Measurements from ENCODE around the gene RHOXF2. TPM values are rescaled to one million over a fixed set of nuclear protein-coding genes. Genes with fewer than 3 reads are reported as not detected.
A peak's percentile ranks its signal among the peaks of the same experiment; 100 is the strongest.
"Not testable (repeated sequence)": the region's sequence is repeated elsewhere in the genome, so short reads cannot be mapped to it uniquely, and the experiment has no call there.

RHOXF2 gene
- polyA plus RNA-seq, 1 donor (not counting 4 experiments of a cell fraction or from before 2014, with no cell fraction given): not detected

DNA sequence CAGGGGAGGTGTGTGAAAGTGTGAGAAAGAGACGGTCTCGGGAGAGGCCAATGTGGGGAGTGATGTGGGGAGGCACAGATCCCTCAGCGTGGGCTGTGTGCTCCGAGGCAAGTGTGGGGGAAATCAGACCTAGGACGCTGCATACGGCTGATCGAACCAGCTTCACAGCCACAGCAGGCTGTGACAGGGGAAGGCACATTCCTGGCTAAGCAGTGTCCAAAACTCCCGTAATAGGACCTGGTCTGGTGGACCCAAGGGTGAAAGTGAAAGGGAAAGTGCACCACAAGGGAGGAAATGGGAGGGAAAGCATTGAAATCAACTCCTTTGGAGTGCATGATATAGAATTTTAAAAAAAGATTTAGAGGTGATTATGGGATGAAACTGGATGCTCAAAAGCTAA, 10.9 kb upstream of the RHOXF2 start:
- no peak overlapping the region for H3K4me3 ChIP-seq (ENCODE audit: control insufficient read depth in 2 of 3, extremely low read depth in 1 of 3, insufficient read depth in 2 of 3, low read depth in 1 of 3, low read length in 3 of 3)
- H3K36me3 ChIP-seq (ENCODE audit: control insufficient read depth in 2 of 2, extremely low read depth in 1 of 2, insufficient read depth in 2 of 2, low read length in 2 of 2): no peaks in the 10 kb centered on the region
- H3K9me3 ChIP-seq (ENCODE audit: control insufficient read depth, low read depth, low read length): peaks cover 6% of the 10 kb centered on the region
- no peak for TF ChIP-seq EZH2 (IDR thresholded peaks at IDR 0.05; ENCODE audit: low read length)
- TF ChIP-seq, protein P1, sequence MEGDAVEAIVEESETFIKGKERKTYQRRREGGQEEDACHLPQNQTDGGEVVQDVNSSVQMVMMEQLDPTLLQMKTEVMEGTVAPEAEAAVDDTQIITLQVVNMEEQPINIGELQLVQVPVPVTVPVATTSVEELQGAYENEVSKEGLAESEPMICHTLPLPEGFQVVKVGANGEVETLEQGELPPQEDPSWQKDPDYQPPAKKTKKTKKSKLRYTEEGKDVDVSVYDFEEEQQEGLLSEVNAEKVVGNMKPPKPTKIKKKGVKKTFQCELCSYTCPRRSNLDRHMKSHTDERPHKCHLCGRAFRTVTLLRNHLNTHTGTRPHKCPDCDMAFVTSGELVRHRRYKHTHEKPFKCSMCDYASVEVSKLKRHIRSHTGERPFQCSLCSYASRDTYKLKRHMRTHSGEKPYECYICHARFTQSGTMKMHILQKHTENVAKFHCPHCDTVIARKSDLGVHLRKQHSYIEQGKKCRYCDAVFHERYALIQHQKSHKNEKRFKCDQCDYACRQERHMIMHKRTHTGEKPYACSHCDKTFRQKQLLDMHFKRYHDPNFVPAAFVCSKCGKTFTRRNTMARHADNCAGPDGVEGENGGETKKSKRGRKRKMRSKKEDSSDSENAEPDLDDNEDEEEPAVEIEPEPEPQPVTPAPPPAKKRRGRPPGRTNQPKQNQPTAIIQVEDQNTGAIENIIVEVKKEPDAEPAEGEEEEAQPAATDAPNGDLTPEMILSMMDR (optimal IDR thresholded peaks at IDR 0.05 in 1 of 3, IDR thresholded peaks at IDR 0.05 in 1 of 3, conservative IDR thresholded peaks at IDR 0.05 in 1 of 3; ENCODE audit: extremely low read depth in 1 of 3, insufficient read depth in 2 of 3, low read length in 3 of 3): no peak
- no peak for DNase-seq (ENCODE audit: low read depth, low spot score)
- no peaks in the 10 kb centered on the region for H3K79me2 ChIP-seq (ENCODE audit: control insufficient read depth, insufficient read depth, low read length)
- H3K27me3 ChIP-seq (ENCODE audit: control insufficient read depth, extremely low read depth, insufficient read depth, low read length): no peaks in the 10 kb centered on the region
- H3K4me1 ChIP-seq (ENCODE audit: control insufficient read depth, extremely low read depth, insufficient read depth, low read length): no peaks in the 10 kb centered on the region
- no peak overlapping the region for H2AFZ ChIP-seq (ENCODE audit: control insufficient read depth, low read length)
- H3K9ac ChIP-seq (ENCODE audit: control insufficient read depth, extremely low read depth, insufficient read depth, low read length): no peak overlapping the region
- H3K9me1 ChIP-seq (ENCODE audit: control insufficient read depth, extremely low read depth, insufficient read depth, low read length): no peaks in the 10 kb centered on the region
- no peak overlapping the region for H3K27ac ChIP-seq (ENCODE audit: control insufficient read depth, insufficient read depth, low read length)
- no peak overlapping the region for H3K4me2 ChIP-seq (ENCODE audit: control insufficient read depth, extremely low read depth, insufficient read depth, low read depth, low read length)
- FAIRE-seq: no peak
- no peaks in the 10 kb centered on the region for H4K20me1 ChIP-seq (ENCODE audit: control insufficient read depth, extremely low read depth, insufficient read depth, low read length)
- dilution Hi-C loops (cut with MboI; ENCODE audit: extremely low pct_ligation_motif_present, low sequenced_read_pairs): no loop called here

DNA sequence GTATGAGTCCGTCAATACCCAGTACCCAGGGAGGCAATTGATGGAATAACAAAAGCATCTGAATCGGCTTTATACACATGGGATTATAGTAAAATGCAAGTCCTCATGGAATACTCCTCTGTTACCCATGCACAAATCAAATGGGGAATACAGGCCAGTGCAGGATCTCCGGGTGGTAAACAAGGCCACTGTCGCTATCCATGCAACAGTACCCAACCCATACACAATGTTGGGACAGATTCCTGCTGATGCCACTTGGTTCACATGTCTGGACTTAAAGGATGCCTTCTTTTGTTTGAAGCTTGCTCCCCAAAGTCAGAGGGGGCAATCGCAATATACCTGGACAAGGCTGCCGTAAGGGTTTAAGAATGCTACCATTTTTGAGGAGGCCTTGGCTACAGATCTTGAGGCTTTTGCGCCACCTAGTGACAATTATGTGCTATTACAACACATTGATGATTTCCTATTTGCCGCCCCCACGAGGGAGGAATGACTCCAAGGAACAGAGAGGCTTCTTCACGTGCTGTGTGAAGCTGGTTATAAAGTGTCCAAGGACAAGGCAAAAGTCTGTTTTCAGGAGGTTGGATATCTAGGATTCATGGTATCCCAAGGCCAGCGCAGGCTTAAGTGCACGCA, 8.2 kb upstream of the RHOXF2 start:
- H3K9me1 ChIP-seq (ENCODE audit: control insufficient read depth, extremely low read depth, insufficient read depth, low read length); H3K4me1 ChIP-seq (ENCODE audit: control insufficient read depth, extremely low read depth, insufficient read depth, low read length); H3K4me3 ChIP-seq (ENCODE audit: control insufficient read depth in 2 of 3, extremely low read depth in 1 of 3, insufficient read depth in 2 of 3, low read depth in 1 of 3, low read length in 3 of 3); H3K4me2 ChIP-seq (ENCODE audit: control insufficient read depth, extremely low read depth, insufficient read depth, low read depth, low read length); H3K9me3 ChIP-seq (ENCODE audit: control insufficient read depth, low read depth, low read length); H4K20me1 ChIP-seq (ENCODE audit: control insufficient read depth, extremely low read depth, insufficient read depth, low read length); H3K9ac ChIP-seq (ENCODE audit: control insufficient read depth, extremely low read depth, insufficient read depth, low read length); DNase-seq (ENCODE audit: low read depth, low spot score); H3K36me3 ChIP-seq (ENCODE audit: control insufficient read depth in 2 of 2, extremely low read depth in 1 of 2, insufficient read depth in 2 of 2, low read length in 2 of 2); H3K27me3 ChIP-seq (ENCODE audit: control insufficient read depth, extremely low read depth, insufficient read depth, low read length); dilution Hi-C loops (cut with MboI; ENCODE audit: extremely low pct_ligation_motif_present, low sequenced_read_pairs); H2AFZ ChIP-seq (ENCODE audit: control insufficient read depth, low read length); H3K27ac ChIP-seq (ENCODE audit: control insufficient read depth, insufficient read depth, low read length); H3K79me2 ChIP-seq (ENCODE audit: control insufficient read depth, insufficient read depth, low read length): not testable (repeated sequence)
- FAIRE-seq: peak; percentile 74

DNA sequence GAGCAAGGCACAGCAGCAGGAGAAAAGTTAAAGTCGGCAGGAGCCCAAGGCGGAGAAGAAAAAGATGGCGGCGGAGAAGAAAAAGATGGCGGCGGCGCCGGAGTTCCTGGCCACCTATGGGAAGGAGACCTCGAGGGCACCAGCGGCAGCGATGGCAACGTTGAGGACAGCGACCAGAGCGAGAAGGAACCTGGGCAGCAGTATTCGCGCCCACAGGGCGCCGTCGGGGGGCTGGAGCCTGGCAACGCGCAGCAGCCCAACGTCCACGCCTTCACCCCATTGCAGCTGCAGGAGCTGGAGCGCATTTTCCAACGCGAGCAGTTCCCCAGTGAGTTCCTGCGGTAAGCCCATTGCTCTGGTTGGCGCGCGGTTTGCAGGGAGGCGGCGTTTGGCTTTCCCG, 673 bp downstream of the RHOXF2 start:
- H3K4me1 ChIP-seq (ENCODE audit: control insufficient read depth, extremely low read depth, insufficient read depth, low read length); FAIRE-seq; DNase-seq (ENCODE audit: low read depth, low spot score); H3K4me2 ChIP-seq (ENCODE audit: control insufficient read depth, extremely low read depth, insufficient read depth, low read depth, low read length); H3K27me3 ChIP-seq (ENCODE audit: control insufficient read depth, extremely low read depth, insufficient read depth, low read length); H3K9ac ChIP-seq (ENCODE audit: control insufficient read depth, extremely low read depth, insufficient read depth, low read length); H4K20me1 ChIP-seq (ENCODE audit: control insufficient read depth, extremely low read depth, insufficient read depth, low read length); H3K27ac ChIP-seq (ENCODE audit: control insufficient read depth, insufficient read depth, low read length); H3K9me3 ChIP-seq (ENCODE audit: control insufficient read depth, low read depth, low read length); H3K9me1 ChIP-seq (ENCODE audit: control insufficient read depth, extremely low read depth, insufficient read depth, low read length); H3K4me3 ChIP-seq (ENCODE audit: control insufficient read depth in 2 of 3, extremely low read depth in 1 of 3, insufficient read depth in 2 of 3, low read depth in 1 of 3, low read length in 3 of 3); H3K79me2 ChIP-seq (ENCODE audit: control insufficient read depth, insufficient read depth, low read length); H3K36me3 ChIP-seq (ENCODE audit: control insufficient read depth in 2 of 2, extremely low read depth in 1 of 2, insufficient read depth in 2 of 2, low read length in 2 of 2); H2AFZ ChIP-seq (ENCODE audit: control insufficient read depth, low read length); dilution Hi-C loops (cut with MboI; ENCODE audit: extremely low pct_ligation_motif_present, low sequenced_read_pairs): not testable (repeated sequence)

GRCh38 chrX:120193254-120193653, 34.8 kb downstream of the RHOXF2 start:
- H3K36me3 ChIP-seq (ENCODE audit: control insufficient read depth in 2 of 2, extremely low read depth in 1 of 2, insufficient read depth in 2 of 2, low read length in 2 of 2); H3K27me3 ChIP-seq (ENCODE audit: control insufficient read depth, extremely low read depth, insufficient read depth, low read length); H3K27ac ChIP-seq (ENCODE audit: control insufficient read depth, insufficient read depth, low read length); H3K9ac ChIP-seq (ENCODE audit: control insufficient read depth, extremely low read depth, insufficient read depth, low read length); H3K9me3 ChIP-seq (ENCODE audit: control insufficient read depth, low read depth, low read length); FAIRE-seq; DNase-seq (ENCODE audit: low read depth, low spot score); H3K4me3 ChIP-seq (ENCODE audit: control insufficient read depth in 2 of 3, extremely low read depth in 1 of 3, insufficient read depth in 2 of 3, low read depth in 1 of 3, low read length in 3 of 3); H3K4me1 ChIP-seq (ENCODE audit: control insufficient read depth, extremely low read depth, insufficient read depth, low read length); H3K4me2 ChIP-seq (ENCODE audit: control insufficient read depth, extremely low read depth, insufficient read depth, low read depth, low read length); H2AFZ ChIP-seq (ENCODE audit: control insufficient read depth, low read length); H3K79me2 ChIP-seq (ENCODE audit: control insufficient read depth, insufficient read depth, low read length); H4K20me1 ChIP-seq (ENCODE audit: control insufficient read depth, extremely low read depth, insufficient read depth, low read length); H3K9me1 ChIP-seq (ENCODE audit: control insufficient read depth, extremely low read depth, insufficient read depth, low read length); dilution Hi-C loops (cut with MboI; ENCODE audit: extremely low pct_ligation_motif_present, low sequenced_read_pairs): not testable (repeated sequence)
